BLaER1 treated with 17β-estradiol and CSF1 and Interleukin-3, amounts not matched to agents 10 nM and 100 nM (cell line): Measurements from ENCODE around the gene FBXL22.

Experiments
- H3K27ac ChIP-seq, 11 experiments: shearing (Covaris generic); formaldehyde crosslinking; 2 replicates each; pipeline ENCODE4 v1.8.1; 2022
- H3K27me3 ChIP-seq, 11 experiments: shearing (Covaris generic); formaldehyde crosslinking; 2 replicates each; pipeline ENCODE4 v1.8.1; 2022
- H3K36me3 ChIP-seq, 11 experiments: shearing (Covaris generic); formaldehyde crosslinking; 2 replicates each; pipeline ENCODE4 v1.8.1; 2022
- H3K4me1 ChIP-seq, 10 experiments: shearing (Covaris generic); formaldehyde crosslinking; 2 replicates each; pipeline ENCODE4 v1.8.1; 2022
- H3K4me2 ChIP-seq, 11 experiments: shearing (Covaris generic); formaldehyde crosslinking; 2 replicates each; pipeline ENCODE4 v1.8.1; 2022
- H3K4me3 ChIP-seq, 10 experiments: shearing (Covaris generic); formaldehyde crosslinking; 2 replicates each; pipeline ENCODE4 v1.8.1; 2022
- H3K9ac ChIP-seq, 11 experiments: shearing (Covaris generic); formaldehyde crosslinking; 2 replicates each; pipeline ENCODE4 v1.8.1; 2022
- H3K9me3 ChIP-seq, 11 experiments: shearing (Covaris generic); formaldehyde crosslinking; replicated peaks in 1 of 11; 2 replicates each; pipeline ENCODE4 v1.8.1; 2022
- H4K20me1 ChIP-seq, 11 experiments: shearing (Covaris generic); formaldehyde crosslinking; 2 replicates each; pipeline ENCODE4 v1.8.1; 2022
- Cebpa-rat ChIP-seq, 11 experiments: shearing (Covaris generic); IDR thresholded peaks; 2 replicates each; pipeline ENCODE4 v1.8.1; 2022

FBXL22 gene

DNA sequence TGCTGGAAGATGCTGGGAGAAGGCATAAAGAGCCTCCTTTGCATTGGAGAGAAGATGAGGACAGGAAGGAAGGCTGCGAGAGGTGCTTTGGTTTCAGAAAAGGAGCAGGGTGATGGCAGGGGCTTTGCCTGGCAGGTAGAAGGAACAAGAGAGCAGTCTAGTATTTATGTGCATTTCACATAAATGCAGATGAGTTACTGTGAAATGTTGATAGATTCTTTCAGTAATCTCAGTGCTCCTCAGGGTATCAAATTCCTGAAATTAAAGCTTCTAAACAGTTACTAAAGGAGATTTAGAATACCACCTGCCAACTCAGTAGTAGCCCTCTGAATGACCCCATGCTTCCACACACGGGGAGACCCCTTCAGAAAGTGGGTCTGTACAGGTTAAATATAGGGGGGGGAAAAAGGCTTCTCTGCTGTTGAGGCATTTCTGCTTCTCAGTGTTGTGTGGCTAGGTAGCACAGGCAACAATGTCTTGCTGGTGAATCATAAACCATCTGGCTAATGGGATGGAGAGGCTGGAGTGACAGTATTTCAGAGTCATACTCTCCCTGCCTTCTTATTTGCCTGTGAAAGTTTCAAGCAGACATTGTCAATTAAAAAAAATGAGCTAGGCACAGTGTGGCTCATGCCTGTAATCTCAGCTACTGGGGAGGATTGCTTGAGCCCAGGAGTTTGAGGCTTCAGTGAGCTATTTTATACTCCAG is 14.3 kb upstream of the FBXL22 start:
- H3K4me3 ChIP-seq = no peak overlapping the region
- no peaks in the 10 kb centered on the region for H3K4me1 ChIP-seq
- H3K27me3 ChIP-seq = no peaks in the 10 kb centered on the region
- no peak overlapping the region for H3K9ac ChIP-seq
- H4K20me1 ChIP-seq = peaks cover 4 to 89% (median 58%) of the 10 kb centered on the region in 11 experiments; a peak in 18 of 22 replicates
- H3K9me3 ChIP-seq = peaks cover 0 to 29% (median 12%) of the 10 kb centered on the region in 11 experiments; a peak in 11 of 22 replicates
- peaks cover 93 to 100% (median 98%) of the 10 kb centered on the region in 11 experiments for H3K36me3 ChIP-seq
- TF ChIP-seq Cebpa-rat (IDR thresholded peaks at IDR 0.05) = no peak
- no peak overlapping the region for H3K27ac ChIP-seq
- H3K4me2 ChIP-seq = no peak overlapping the region

DNA sequence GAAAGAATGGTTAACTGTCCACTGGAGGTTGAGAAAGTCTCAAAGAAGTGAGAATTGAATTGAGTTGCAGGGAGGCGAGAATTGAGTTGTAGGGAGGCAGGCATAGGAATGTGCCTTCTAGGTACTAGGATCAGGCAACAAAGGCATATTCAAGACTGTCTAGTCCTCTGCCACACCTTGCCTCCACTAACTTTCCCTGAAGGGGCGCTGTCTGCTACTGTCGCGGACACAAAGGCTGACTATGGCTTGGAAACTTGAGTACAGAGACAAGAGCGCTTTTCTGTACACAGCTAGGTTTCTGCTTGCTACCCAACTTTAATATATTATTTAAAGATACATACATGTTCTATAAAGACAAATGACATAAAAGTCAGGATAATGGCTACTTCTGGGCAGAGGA is 10.4 kb upstream of the FBXL22 start:
- Histone ChIP-seq H3K27me3 (no peaks in the 10 kb centered on the region), H3K9ac (no peak overlapping the region), H3K36me3 (peaks cover 95 to 100% (median 100%) of the 10 kb centered on the region in 11 experiments), H3K27ac (no peak overlapping the region), H3K4me1 (no peaks in the 10 kb centered on the region), H3K4me3 (no peak overlapping the region), H3K9me3 (peaks cover 0 to 29% (median 12%) of the 10 kb centered on the region in 11 experiments; a peak in 11 of 22 replicates), H3K4me2 (no peak overlapping the region), H4K20me1 (peaks cover under 1 to 100% (median 67%) of the 10 kb centered on the region in 11 experiments; a peak in 19 of 22 replicates)
- TF ChIP-seq Cebpa-rat (IDR thresholded peaks at IDR 0.05) = no peak

DNA sequence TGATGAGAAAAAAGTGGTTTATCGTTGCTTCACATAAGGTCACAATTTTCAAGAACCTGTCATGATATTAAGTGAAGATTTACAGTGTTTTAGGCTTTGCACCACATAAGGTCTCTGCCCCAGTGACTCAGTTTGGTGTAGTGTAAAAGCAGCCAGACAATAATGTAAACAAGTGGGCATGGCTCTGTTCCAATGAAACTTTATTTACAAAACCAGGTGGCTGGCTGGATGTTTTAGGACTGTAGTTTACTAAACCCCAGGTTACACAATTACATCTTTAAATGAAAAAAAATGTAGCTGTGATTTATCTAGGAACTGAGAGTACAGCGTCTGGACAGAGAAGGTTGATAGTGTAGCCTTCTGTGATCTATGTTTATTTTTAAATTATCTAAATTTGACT is 9.7 kb upstream of the FBXL22 start:
- no peak overlapping the region for H3K9ac ChIP-seq
- H3K36me3 ChIP-seq = peaks cover 95 to 100% (median 100%) of the 10 kb centered on the region in 11 experiments
- no peaks in the 10 kb centered on the region for H3K27me3 ChIP-seq
- H4K20me1 ChIP-seq = peaks cover 0 to 99% (median 67%) of the 10 kb centered on the region in 11 experiments; a peak in 19 of 22 replicates
- H3K9me3 ChIP-seq = peaks cover 0 to 24% (median 10%) of the 10 kb centered on the region in 11 experiments; a peak in 11 of 22 replicates
- no peak overlapping the region for H3K27ac ChIP-seq
- no peak overlapping the region for H3K4me3 ChIP-seq
- TF ChIP-seq Cebpa-rat (IDR thresholded peaks at IDR 0.05) = no peak
- H3K4me2 ChIP-seq = no peak overlapping the region
- H3K4me1 ChIP-seq = no peaks in the 10 kb centered on the region

DNA sequence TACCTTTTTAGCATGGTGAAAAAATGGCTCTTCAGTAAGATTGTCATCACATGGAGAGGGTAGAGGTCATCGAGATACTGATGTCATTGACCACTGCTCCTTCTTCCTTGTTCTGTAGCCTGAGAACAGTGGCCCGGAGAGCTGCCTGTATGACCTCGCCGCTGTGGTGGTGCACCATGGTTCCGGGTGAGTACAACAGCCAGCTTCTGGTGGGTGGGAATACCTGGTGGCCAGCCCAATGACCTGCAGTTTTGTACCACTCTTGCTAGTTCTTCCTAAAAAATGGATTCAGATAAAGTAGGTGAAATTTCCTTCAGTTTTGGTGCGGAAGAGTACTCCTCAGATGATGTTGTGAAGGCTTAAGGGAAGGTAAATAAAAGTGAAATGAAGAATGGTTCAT is 8.4 kb upstream of the FBXL22 start:
- TF ChIP-seq Cebpa-rat (IDR thresholded peaks at IDR 0.05) = no peak

DNA sequence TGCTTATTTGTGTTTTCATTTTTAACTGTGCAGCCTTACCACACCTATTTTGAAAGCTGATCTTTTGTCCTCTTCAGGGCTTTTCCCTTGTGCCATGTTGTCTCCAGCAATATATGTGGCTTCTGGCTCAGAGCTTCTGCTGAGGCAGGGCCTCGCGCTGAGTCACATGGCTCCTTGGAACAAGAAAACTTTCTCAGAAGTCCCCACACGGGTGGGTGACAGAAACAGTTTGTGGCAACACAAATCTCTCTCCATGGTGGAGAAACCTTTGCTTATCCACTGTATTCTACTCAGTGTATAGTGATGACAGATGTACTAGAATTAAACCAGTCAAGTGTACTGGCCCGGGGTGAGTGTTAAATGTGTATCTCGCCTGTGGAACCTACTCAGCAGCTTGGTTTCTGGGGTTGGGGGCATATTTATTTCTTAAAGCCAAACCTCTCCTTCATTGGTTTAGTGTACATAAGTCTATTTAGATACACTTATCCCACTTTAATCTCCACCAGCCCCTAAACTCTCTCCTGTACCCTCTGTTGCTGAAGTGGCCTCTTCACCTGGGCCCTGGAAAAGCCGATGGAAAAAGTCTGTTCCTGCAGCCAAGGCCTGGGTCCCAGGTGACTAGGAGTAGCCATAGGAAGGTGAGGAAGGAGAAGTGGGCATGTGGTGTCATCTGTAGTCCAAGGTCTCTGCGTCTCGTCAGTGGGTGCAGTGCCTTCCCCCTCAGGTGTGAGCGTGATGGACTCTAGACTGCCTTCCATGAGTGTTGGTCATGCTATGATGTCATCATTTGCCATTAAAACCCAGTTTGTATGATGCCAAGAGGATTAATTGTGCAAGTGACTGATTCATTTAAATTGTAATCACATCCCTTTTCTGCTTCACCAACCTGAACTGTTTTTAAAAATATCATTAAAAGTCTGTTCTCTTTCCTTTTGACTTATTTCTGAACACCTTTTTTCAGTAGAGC is 3.2 kb upstream of the FBXL22 start:
- Histone ChIP-seq H3K4me3 (no peak overlapping the region), H3K9ac (no peak overlapping the region), H3K27me3 (no peaks in the 10 kb centered on the region), H3K36me3 (peaks cover 53 to 65% (median 63%) of the 10 kb centered on the region in 11 experiments), H3K4me2 (peak overlapping the region in 6 of 11 experiments; percentile 2 to 65 (median 36); a peak in 6 of 22 replicates), H3K9me3 (no peaks in the 10 kb centered on the region; a peak in 1 of 22 replicates), H3K27ac (no peak overlapping the region), H3K4me1 (peaks cover 23 to 42% (median 32%) of the 10 kb centered on the region in 10 experiments), H4K20me1 (peaks cover 0 to 91% (median 50%) of the 10 kb centered on the region in 11 experiments; a peak in 21 of 22 replicates)
- TF ChIP-seq Cebpa-rat (IDR thresholded peaks at IDR 0.05) = no peak

More for the DNA sequence above, 8.4 kb upstream of the FBXL22 start:
- H4K20me1 ChIP-seq = peaks cover 0 to 94% (median 67%) of the 10 kb centered on the region in 11 experiments; a peak in 18 of 22 replicates
- no peak overlapping the region for H3K27ac ChIP-seq
- peaks cover 95 to 100% (median 100%) of the 10 kb centered on the region in 11 experiments for H3K36me3 ChIP-seq
- no peak overlapping the region for H3K4me2 ChIP-seq
- no peak overlapping the region for H3K9ac ChIP-seq
- peaks cover 0 to 12% (median 4%) of the 10 kb centered on the region in 10 experiments; a peak in 10 of 20 replicates for H3K4me1 ChIP-seq
- H3K27me3 ChIP-seq = no peaks in the 10 kb centered on the region
- no peak overlapping the region for H3K4me3 ChIP-seq
- peaks cover 0 to 13% (median 1%) of the 10 kb centered on the region in 11 experiments; a peak in 7 of 22 replicates for H3K9me3 ChIP-seq

DNA sequence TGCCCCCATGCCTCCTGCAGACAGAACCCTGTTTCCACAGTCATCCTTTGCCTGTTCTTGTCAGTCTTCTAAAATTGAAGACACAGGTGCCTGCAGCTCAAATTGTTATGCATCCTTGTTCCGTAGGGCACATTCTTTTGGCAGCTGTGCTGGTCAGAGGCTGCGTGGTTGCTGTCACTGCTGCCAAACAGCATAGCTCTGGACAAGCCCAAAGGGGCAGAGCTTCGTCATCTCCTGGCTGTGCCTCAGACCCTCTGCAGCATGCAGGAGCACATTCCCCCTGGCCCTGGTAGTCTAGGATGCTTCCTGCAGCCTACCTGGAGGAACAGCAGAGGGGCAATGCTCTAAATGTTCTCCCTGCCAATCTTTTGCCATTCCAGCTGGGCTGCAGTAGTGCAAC is 2.1 kb upstream of the FBXL22 start:
- no peaks in the 10 kb centered on the region for H3K9me3 ChIP-seq
- peaks cover 42 to 54% (median 52%) of the 10 kb centered on the region in 11 experiments for H3K36me3 ChIP-seq
- peaks cover 0 to 86% (median 45%) of the 10 kb centered on the region in 11 experiments; a peak in 21 of 22 replicates for H4K20me1 ChIP-seq
- peak overlapping the region; percentile 1 to 65 (median 38); a peak in 19 of 22 replicates for H3K4me2 ChIP-seq
- H3K9ac ChIP-seq = no peak overlapping the region
- no peak overlapping the region for H3K27ac ChIP-seq
- no peak for TF ChIP-seq Cebpa-rat (IDR thresholded peaks at IDR 0.05)
- H3K4me1 ChIP-seq = peaks cover 34 to 53% (median 43%) of the 10 kb centered on the region in 10 experiments
- H3K27me3 ChIP-seq = no peaks in the 10 kb centered on the region
- no peak overlapping the region for H3K4me3 ChIP-seq

DNA sequence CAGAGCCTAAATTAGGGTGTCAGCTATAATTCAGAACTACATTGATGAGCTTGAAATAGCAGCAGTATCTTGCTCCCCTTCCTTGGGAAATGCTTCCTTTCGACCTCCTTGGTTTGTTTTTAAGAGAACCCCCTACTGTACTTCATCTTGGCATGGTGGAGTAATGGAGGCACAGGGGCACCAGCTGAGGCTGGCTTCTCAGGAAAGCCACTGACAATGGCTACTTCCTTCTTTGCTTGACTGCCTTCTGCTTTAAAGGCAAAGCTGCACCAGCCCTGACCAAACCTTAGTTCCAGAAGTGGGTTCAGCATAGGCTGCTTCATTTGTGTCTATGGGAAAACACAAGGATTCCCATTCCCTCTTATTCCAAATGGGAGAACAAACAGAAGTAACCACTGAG is 1.5 kb upstream of the FBXL22 start:
- Histone ChIP-seq H3K27ac (no peak overlapping the region), H3K4me1 (peaks cover 37 to 56% (median 46%) of the 10 kb centered on the region in 10 experiments), H3K36me3 (peaks cover 36 to 48% (median 46%) of the 10 kb centered on the region in 11 experiments), H3K9ac (no peak overlapping the region), H3K27me3 (no peaks in the 10 kb centered on the region), H4K20me1 (peaks cover 0 to 80% (median 41%) of the 10 kb centered on the region in 11 experiments; a peak in 20 of 22 replicates), H3K4me3 (no peak overlapping the region), H3K4me2 (peak overlapping the region; percentile 1 to 65 (median 38); a peak in 18 of 22 replicates), H3K9me3 (no peaks in the 10 kb centered on the region)
- TF ChIP-seq Cebpa-rat (IDR thresholded peaks at IDR 0.05) = no peak

DNA sequence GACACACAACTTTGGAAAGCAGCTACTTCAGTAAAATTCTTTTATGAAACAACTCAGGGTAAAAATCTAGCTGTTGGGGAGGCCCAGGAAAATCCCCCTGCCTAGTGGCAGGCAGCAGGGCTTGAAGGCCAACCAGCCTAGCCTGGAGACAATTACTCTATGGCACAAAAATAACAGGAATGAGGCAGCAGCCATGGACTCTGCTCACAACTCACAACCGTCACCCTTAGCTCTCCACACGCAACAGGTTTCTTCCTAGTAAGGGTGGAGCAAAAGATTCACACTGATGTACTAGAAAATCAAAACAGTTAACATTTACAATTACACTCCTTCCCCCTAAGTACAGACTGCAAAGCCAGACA is 530 bp upstream of the FBXL22 start:
- Histone ChIP-seq H3K9ac (0 out of 22 replicates have a peak overlapping the region, but pooled peaks of 1 of the 11 experiments have one; percentile 23), H4K20me1 (peaks cover 0 to 73% (median 33%) of the 10 kb centered on the region in 11 experiments; a peak in 19 of 22 replicates), H3K9me3 (no peaks in the 10 kb centered on the region), H3K27ac (peak overlapping the region in 1 of 11 experiments; percentile 12; a peak in 2 of 22 replicates), H3K27me3 (no peaks in the 10 kb centered on the region), H3K4me1 (peaks cover 41 to 60% (median 50%) of the 10 kb centered on the region in 10 experiments), H3K36me3 (peaks cover 26 to 38% (median 36%) of the 10 kb centered on the region in 11 experiments), H3K4me3 (no peak overlapping the region), H3K4me2 (no peak overlapping the region)
- no peak for TF ChIP-seq Cebpa-rat (IDR thresholded peaks at IDR 0.05)
